Liver (tissue), 9 donors: Measurements from ENCODE around the gene E2F3. TPM values are rescaled to one million over a fixed set of nuclear protein-coding genes. Genes with fewer than 3 reads are reported as not detected.

Experiments used
- DNase-seq: peaks from one replicate; pipeline ENCODE4 v3.0.0-alpha.2; 2017; ENCODE audit warnings: low spot score
- H3K27ac ChIP-seq, 2 donors: one replicate each; pipeline ENCODE4 v1.7.0; 2013; ENCODE audit warnings: inconsistent platforms in 2 of 2, low read length in 2 of 2, control low read depth in 1 of 2, low read depth in 1 of 2, mild to moderate bottlenecking in 1 of 2
- H3K27me3 ChIP-seq, 4 donors: one replicate each; pipeline versions ENCODE4 v1.6.1 to v1.7.0; 2013; ENCODE audit warnings: low read length in 3 of 4, inconsistent platforms in 1 of 4, mild to moderate bottlenecking in 1 of 4, moderate library complexity in 1 of 4; ENCODE audit not compliant: control insufficient read depth in 4 of 4, insufficient read depth in 4 of 4
- H3K36me3 ChIP-seq, 4 donors: one replicate each; pipeline versions ENCODE4 v1.6.1 to v1.7.0; 2013; ENCODE audit warnings: low read length in 3 of 4, mild to moderate bottlenecking in 3 of 4, low read depth in 1 of 4, moderate library complexity in 1 of 4; ENCODE audit not compliant: control insufficient read depth in 4 of 4, insufficient read depth in 3 of 4
- H3K4me1 ChIP-seq, 4 donors: one replicate each; pipeline versions ENCODE4 v1.6.1 to v1.7.0; 2013; ENCODE audit warnings: low read length in 3 of 4, mild to moderate bottlenecking in 3 of 4, moderate library complexity in 1 of 4; ENCODE audit not compliant: control insufficient read depth in 4 of 4, insufficient read depth in 4 of 4
- H3K4me3 ChIP-seq, 3 donors: one replicate each; pipeline versions ENCODE4 v1.6.1 to v1.7.0; 2013; ENCODE audit warnings: low read length in 3 of 3, control low read depth in 1 of 3, low read depth in 1 of 3, mild to moderate bottlenecking in 1 of 3
- H3K9ac ChIP-seq, 2 donors: one replicate each; pipeline ENCODE4 v1.7.0; 2013; ENCODE audit warnings: low read length in 2 of 2, mild to moderate bottlenecking in 2 of 2, moderate library complexity in 2 of 2, control low read depth in 1 of 2, low read depth in 1 of 2
- H3K9me3 ChIP-seq, 4 donors: one replicate each; pipeline versions ENCODE4 v1.6.1 to v1.7.0; 2013; ENCODE audit warnings: low read length in 3 of 4; ENCODE audit not compliant: control insufficient read depth in 4 of 4
- CTCF ChIP-seq: fragments of 150-350 bp; IDR thresholded peaks from 2 replicates; pipeline ENCODE4 v1.5.1; 2017; ENCODE audit warnings: improper control_type of control experiment, low read depth, low read length; ENCODE audit not compliant: missing input control
- EGR1 ChIP-seq, 2 donors: IDR thresholded peaks; 2 replicates each; pipeline ENCODE4 v1.6.1; 2016 to 2018; ENCODE audit warnings: antibody characterized with exemption in 2 of 2, low read depth in 2 of 2
- FOXA1 ChIP-seq: IDR thresholded peaks from 2 replicates; pipeline ENCODE4 v1.6.1; 2016; ENCODE audit warnings: antibody characterized with exemption
- FOXA2 ChIP-seq: IDR thresholded peaks from 2 replicates; pipeline ENCODE4 v1.6.1; 2016; ENCODE audit warnings: antibody characterized with exemption
- GABPA ChIP-seq, 2 donors: IDR thresholded peaks in 1 of 2; conservative IDR thresholded peaks in 1 of 2; 2 replicates each; pipeline ENCODE4 v1.6.1; 2016; ENCODE audit warnings: antibody characterized with exemption in 2 of 2, mild to moderate bottlenecking in 1 of 2, moderate library complexity in 1 of 2
- HNF4A ChIP-seq, 2 donors: conservative IDR thresholded peaks; 2 replicates each; pipeline ENCODE4 v1.6.1; 2016; ENCODE audit warnings: antibody characterized with exemption in 2 of 2, mild to moderate bottlenecking in 2 of 2
- HNF4G ChIP-seq: IDR thresholded peaks from 2 replicates; pipeline ENCODE4 v1.6.1; 2016; ENCODE audit warnings: antibody characterized with exemption
- JUND ChIP-seq, 2 donors: IDR thresholded peaks; 2 replicates each; pipeline ENCODE4 v1.6.1; 2016; ENCODE audit warnings: antibody characterized with exemption in 2 of 2
- NR2F2 ChIP-seq: IDR thresholded peaks from 2 replicates; pipeline ENCODE4 v1.6.1; 2016; ENCODE audit warnings: antibody characterized with exemption
- RAD21 ChIP-seq, 2 donors: IDR thresholded peaks; 2 replicates each; pipeline ENCODE4 v1.6.1; 2016; ENCODE audit warnings: antibody characterized with exemption in 2 of 2, mild to moderate bottlenecking in 2 of 2
- RXRA ChIP-seq, 2 donors: IDR thresholded peaks; 2 replicates each; pipeline ENCODE4 v1.6.1; 2017 to 2018; ENCODE audit warnings: antibody characterized with exemption in 2 of 2, mild to moderate bottlenecking in 1 of 2
- SP1 ChIP-seq: IDR thresholded peaks from 2 replicates; pipeline ENCODE4 v1.6.1; 2018; ENCODE audit warnings: antibody characterized with exemption, mild to moderate bottlenecking
- TAF1 ChIP-seq: conservative IDR thresholded peaks from 2 replicates; pipeline ENCODE4 v1.6.1; 2016; ENCODE audit warnings: antibody characterized with exemption, mild to moderate bottlenecking
- YY1 ChIP-seq: IDR thresholded peaks from 2 replicates; pipeline ENCODE4 v1.6.1; 2016; ENCODE audit warnings: antibody characterized with exemption, mild to moderate bottlenecking
- ZBTB33 ChIP-seq: IDR thresholded peaks from 2 replicates; pipeline ENCODE4 v1.6.1; 2016; ENCODE audit warnings: antibody characterized with exemption
- WGBS: extraction: QIAGEN DNeasy Blood & Tissue Kit; methylation state at CpG from one replicate; pipeline ENCODE4 v1.1.7; 2013; 5-methylcytosine and 5-hydroxymethylcytosine counted together
- polyA plus RNA-seq, 2 donors: library from polyadenylated mRNA; stranded (reverse) in 1 of 2; unstranded in 1 of 2; fragments of 200-250 nt in 1 of 2; fragments of >200 nt in 1 of 2; fragmentation: Nextera tagmentation in 1 of 2; extraction: Ambion mirVana in 1 of 2; gene quantifications; one replicate each; pipeline versions ENCODE4 v1.2.1 to v1.2.3, GENCODE V29; 2013 to 2015
- total RNA-seq, 2 donors: library from RNA; depleted of rRNA; stranded (reverse); fragments of >200 nt; gene quantifications; one replicate each; pipeline ENCODE4 v1.2.3, GENCODE V29; 2014
- TF ChIP-seq, protein P1 (sequence below): IDR thresholded peaks from 2 replicates; pipeline ENCODE4 v1.6.1; 2016; ENCODE audit warnings: antibody characterized with exemption, mild to moderate bottlenecking
- TF ChIP-seq, protein P2 (sequence below): IDR thresholded peaks from 2 replicates; pipeline ENCODE4 v1.6.1; 2016; ENCODE audit warnings: antibody characterized with exemption
- TF ChIP-seq, protein P3 (sequence below): IDR thresholded peaks from 2 replicates; pipeline ENCODE4 v1.6.1; 2016; ENCODE audit warnings: antibody characterized with exemption
- donor health status: healthy.
- donor health status: healthy.
- donor health status: healthy.
- donor health status: healthy.
- donor health status: healthy.

E2F3 gene
- total and polyA plus RNA-seq, 4 donors = 1.4 to 5.0 (median 1.9) TPM

DNA sequence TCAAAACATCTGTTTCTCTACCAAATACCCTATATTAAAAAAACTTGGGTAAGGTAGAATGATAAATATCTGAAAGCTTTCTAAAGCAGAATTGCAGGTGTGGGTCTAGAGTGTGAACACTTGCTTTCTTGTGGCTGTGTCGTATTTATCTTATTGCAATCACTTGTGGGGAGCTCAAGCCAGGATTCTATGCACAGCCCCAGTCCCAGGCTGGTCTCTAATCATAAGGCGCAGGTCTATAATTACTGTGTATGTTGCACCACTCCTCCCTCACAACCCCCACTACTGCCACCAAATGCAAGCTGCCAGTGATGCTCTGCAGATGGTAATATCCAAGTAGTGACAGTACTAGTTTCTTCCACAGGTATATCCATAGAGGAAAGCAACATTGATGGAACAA lies 2.2 kb upstream of the E2F3 start:
- Histone ChIP-seq H3K27ac (no peak overlapping the region), H3K27me3 (no peaks in the 10 kb centered on the region), H3K36me3 (no peaks in the 10 kb centered on the region), H3K4me1 (peaks cover 2 to 10% (median 5%) of the 10 kb centered on the region in 4 donors), H3K9ac (no peak overlapping the region), H3K9me3 (no peaks in the 10 kb centered on the region), H3K4me3 (no peak overlapping the region)
- DNase-seq = no peak
- 93% methylated on average over 2 of the region's 2 CpGs for WGBS
- TF ChIP-seq RXRA (IDR thresholded peaks at IDR 0.05) (no peak), CTCF (no peak), FOXA1 (no peak), EGR1 (IDR thresholded peaks at IDR 0.05; ENCODE audit: low read depth in 2 of 2) (no peak), HNF4G (no peak), GABPA (IDR thresholded peaks at IDR 0.05 in 1 of 2, conservative IDR thresholded peaks at IDR 0.05 in 1 of 2) (no peak), TAF1 (no peak), HNF4A (conservative IDR thresholded peaks at IDR 0.05) (no peak), YY1 (no peak), ZBTB33 (no peak), RAD21 (IDR thresholded peaks at IDR 0.05) (no peak), JUND (IDR thresholded peaks at IDR 0.05) (no peak), SP1 (no peak)
- TF ChIP-seq, protein P1, sequence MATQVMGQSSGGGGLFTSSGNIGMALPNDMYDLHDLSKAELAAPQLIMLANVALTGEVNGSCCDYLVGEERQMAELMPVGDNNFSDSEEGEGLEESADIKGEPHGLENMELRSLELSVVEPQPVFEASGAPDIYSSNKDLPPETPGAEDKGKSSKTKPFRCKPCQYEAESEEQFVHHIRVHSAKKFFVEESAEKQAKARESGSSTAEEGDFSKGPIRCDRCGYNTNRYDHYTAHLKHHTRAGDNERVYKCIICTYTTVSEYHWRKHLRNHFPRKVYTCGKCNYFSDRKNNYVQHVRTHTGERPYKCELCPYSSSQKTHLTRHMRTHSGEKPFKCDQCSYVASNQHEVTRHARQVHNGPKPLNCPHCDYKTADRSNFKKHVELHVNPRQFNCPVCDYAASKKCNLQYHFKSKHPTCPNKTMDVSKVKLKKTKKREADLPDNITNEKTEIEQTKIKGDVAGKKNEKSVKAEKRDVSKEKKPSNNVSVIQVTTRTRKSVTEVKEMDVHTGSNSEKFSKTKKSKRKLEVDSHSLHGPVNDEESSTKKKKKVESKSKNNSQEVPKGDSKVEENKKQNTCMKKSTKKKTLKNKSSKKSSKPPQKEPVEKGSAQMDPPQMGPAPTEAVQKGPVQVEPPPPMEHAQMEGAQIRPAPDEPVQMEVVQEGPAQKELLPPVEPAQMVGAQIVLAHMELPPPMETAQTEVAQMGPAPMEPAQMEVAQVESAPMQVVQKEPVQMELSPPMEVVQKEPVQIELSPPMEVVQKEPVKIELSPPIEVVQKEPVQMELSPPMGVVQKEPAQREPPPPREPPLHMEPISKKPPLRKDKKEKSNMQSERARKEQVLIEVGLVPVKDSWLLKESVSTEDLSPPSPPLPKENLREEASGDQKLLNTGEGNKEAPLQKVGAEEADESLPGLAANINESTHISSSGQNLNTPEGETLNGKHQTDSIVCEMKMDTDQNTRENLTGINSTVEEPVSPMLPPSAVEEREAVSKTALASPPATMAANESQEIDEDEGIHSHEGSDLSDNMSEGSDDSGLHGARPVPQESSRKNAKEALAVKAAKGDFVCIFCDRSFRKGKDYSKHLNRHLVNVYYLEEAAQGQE = no peak
- TF ChIP-seq, protein P2, sequence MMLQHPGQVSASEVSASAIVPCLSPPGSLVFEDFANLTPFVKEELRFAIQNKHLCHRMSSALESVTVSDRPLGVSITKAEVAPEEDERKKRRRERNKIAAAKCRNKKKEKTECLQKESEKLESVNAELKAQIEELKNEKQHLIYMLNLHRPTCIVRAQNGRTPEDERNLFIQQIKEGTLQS = no peak

DNA sequence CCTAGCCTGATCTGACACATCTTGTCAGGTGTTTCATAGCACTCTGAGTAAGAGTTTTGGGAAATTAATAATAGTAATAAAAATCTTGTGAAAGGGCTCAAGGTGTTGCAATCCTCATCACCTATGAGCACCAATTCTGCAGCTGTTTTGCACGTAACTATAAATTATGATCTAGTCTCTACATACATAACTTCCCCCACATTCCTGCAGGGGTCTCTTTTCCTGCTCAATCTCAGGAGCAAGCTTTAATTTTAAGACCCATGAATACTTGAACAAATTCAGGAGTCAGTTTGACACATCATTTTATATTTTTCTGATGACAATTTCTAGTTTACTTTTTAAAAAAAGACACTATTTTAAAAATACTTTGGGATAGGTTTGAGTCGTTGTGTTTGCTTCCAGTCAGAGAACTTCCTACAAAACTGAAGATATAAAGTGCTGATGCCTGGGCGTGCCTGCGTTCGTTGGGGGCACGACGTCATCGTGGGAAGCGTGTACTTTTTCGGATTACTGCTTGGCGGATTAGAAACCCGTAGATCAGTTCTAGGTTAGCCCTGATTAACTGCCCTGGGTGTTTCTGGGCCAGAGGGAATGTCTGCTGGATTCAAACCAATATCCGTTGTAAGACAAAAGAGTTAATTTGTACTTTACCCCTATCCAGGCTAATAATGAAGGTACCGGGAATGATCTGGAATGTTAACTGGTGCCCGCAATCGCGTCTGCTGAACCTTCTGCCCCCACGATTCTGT lies 1.0 kb upstream of the E2F3 start:
- H3K4me1 ChIP-seq = peaks cover 2 to 10% (median 7%) of the 10 kb centered on the region in 4 donors
- peak; percentile 47 for DNase-seq
- H3K27ac ChIP-seq = peak overlapping the region; percentile 85 to 89
- H3K36me3 ChIP-seq = no peaks in the 10 kb centered on the region
- H3K4me3 ChIP-seq = peak overlapping the region; percentile 56 to 90 (median 79)
- peak overlapping the region; percentile 50 to 78 for H3K9ac ChIP-seq
- under 1% methylated on average over 18 of the region's 18 CpGs for WGBS
- H3K9me3 ChIP-seq = no peaks in the 10 kb centered on the region
- no peaks in the 10 kb centered on the region for H3K27me3 ChIP-seq
- TF ChIP-seq FOXA1 (no peak), ZBTB33 (no peak), FOXA2 (no peak), JUND (IDR thresholded peaks at IDR 0.05) (peak in 1 of 2 donors; percentile 29), SP1 (no peak), YY1 (no peak), NR2F2 (no peak), CTCF (peak; percentile 33), TAF1 (no peak), EGR1 (IDR thresholded peaks at IDR 0.05; ENCODE audit: low read depth in 2 of 2) (no peak), HNF4G (no peak), HNF4A (conservative IDR thresholded peaks at IDR 0.05) (no peak)
- TF ChIP-seq, protein P3, sequence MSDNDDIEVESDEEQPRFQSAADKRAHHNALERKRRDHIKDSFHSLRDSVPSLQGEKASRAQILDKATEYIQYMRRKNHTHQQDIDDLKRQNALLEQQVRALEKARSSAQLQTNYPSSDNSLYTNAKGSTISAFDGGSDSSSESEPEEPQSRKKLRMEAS = no peak
- TF ChIP-seq, protein P2 = no peak
